Ishikawa (cell line): ENCODE measurements around the gene SRSF4.
A peak's percentile ranks its signal among the peaks of the same experiment; 100 is the strongest.

Source experiments
- CEBPB ChIP-seq: IDR thresholded peaks from 2 replicates; pipeline ENCODE4 v1.6.1; 2012
- CREB1 ChIP-seq: IDR thresholded peaks from 2 replicates; pipeline ENCODE4 v1.6.1; 2012; ENCODE audit warnings: low read depth
- EGR1 ChIP-seq: IDR thresholded peaks from 2 replicates; pipeline ENCODE4 v1.6.1; 2012
- EP300 ChIP-seq: IDR thresholded peaks from 2 replicates; pipeline ENCODE4 v1.6.1; 2012; ENCODE audit warnings: borderline replicate concordance
- FOXM1 ChIP-seq: IDR thresholded peaks from 2 replicates; pipeline ENCODE4 v1.6.1; 2012; ENCODE audit warnings: low read depth, borderline replicate concordance
- MAX ChIP-seq: IDR thresholded peaks from 2 replicates; pipeline ENCODE4 v1.6.1; 2012
- NFIC ChIP-seq: IDR thresholded peaks from 2 replicates; pipeline ENCODE4 v1.6.1; 2012
- RAD21 ChIP-seq: IDR thresholded peaks from 2 replicates; pipeline ENCODE4 v1.6.1; 2012; ENCODE audit warnings: low read depth
- REST ChIP-seq: IDR thresholded peaks from 2 replicates; pipeline ENCODE4 v1.6.1; 2012; ENCODE audit warnings: low read depth, mild to moderate bottlenecking
- TAF1 ChIP-seq: IDR thresholded peaks from 2 replicates; pipeline ENCODE4 v1.6.1; 2012; ENCODE audit warnings: low read depth, mild to moderate bottlenecking
- TCF12 ChIP-seq: IDR thresholded peaks from 2 replicates; pipeline ENCODE4 v1.6.1; 2012; ENCODE audit warnings: low read depth
- TEAD4 ChIP-seq: IDR thresholded peaks from 2 replicates; pipeline ENCODE4 v1.6.1; 2012
- USF1 ChIP-seq: IDR thresholded peaks from 2 replicates; pipeline ENCODE4 v1.6.1; 2012
- YY1 ChIP-seq: IDR thresholded peaks from 2 replicates; pipeline ENCODE4 v1.6.1; 2012; ENCODE audit warnings: low read depth
- ZBTB7A ChIP-seq: IDR thresholded peaks from 2 replicates; pipeline ENCODE4 v1.6.1; 2012; ENCODE audit warnings: low read depth

SRSF4 gene

GRCh38 chr1:29123053-29123886 lies 58.4 kb downstream of the SRSF4 start:
- TF ChIP-seq MAX (no peak), RAD21 (no peak), EP300 (no peak), TAF1 (no peak)

- TF ChIP-seq MAX (peak; percentile 77), TAF1 (no peak), EP300 (0 out of 2 replicates have a peak, but pooled peaks have one; percentile 7)
Measured at GRCh38 chr1:29122682-29123052, 59.0 kb downstream of the SRSF4 start.

GRCh38 chr1:29121936-29122681 lies 59.6 kb downstream of the SRSF4 start:
- TF ChIP-seq FOXM1 (no peak), USF1 (no peak), RAD21 (no peak), REST (no peak), NFIC (no peak), EP300 (0 out of 2 replicates have a peak, but pooled peaks have one; percentile 6), CREB1 (no peak), TEAD4 (no peak), CEBPB (no peak), EGR1 (no peak), MAX (no peak), TCF12 (no peak), YY1 (no peak), TAF1 (no peak), ZBTB7A (peak; percentile 70; the same call in 1 of the 2 replicates)

GRCh38 chr1:29121516-29121935 lies 60.2 kb downstream of the SRSF4 start:
- TF ChIP-seq YY1 (no peak), EP300 (no peak), MAX (no peak)

- TF ChIP-seq RAD21 (no peak), ZBTB7A (no peak), TCF12 (no peak), YY1 (no peak), EP300 (no peak), CEBPB (no peak), NFIC (no peak), TEAD4 (no peak), FOXM1 (no peak), TAF1 (no peak), CREB1 (no peak), EGR1 (no peak)
Measured at GRCh38 chr1:29120947-29121485, 60.7 kb downstream of the SRSF4 start.

- no peak for TF ChIP-seq FOXM1
- TF ChIP-seq TCF12, result no peak
- TF ChIP-seq CREB1, result no peak
- no peak for TF ChIP-seq USF1
Measured at GRCh38 chr1:29120367-29120766, 61.3 kb downstream of the SRSF4 start.
